ENCODE measurements around the gene POLE4. TPM values are rescaled to one million over a fixed set of nuclear protein-coding genes. Genes with fewer than 3 reads are reported as not detected.
A peak's percentile ranks its signal among the peaks of the same experiment; 100 is the strongest.

POLE4 gene
- polyA plus RNA-seq, 3 donors, result 35.0 to 345 (median 304) TPM

DNA sequence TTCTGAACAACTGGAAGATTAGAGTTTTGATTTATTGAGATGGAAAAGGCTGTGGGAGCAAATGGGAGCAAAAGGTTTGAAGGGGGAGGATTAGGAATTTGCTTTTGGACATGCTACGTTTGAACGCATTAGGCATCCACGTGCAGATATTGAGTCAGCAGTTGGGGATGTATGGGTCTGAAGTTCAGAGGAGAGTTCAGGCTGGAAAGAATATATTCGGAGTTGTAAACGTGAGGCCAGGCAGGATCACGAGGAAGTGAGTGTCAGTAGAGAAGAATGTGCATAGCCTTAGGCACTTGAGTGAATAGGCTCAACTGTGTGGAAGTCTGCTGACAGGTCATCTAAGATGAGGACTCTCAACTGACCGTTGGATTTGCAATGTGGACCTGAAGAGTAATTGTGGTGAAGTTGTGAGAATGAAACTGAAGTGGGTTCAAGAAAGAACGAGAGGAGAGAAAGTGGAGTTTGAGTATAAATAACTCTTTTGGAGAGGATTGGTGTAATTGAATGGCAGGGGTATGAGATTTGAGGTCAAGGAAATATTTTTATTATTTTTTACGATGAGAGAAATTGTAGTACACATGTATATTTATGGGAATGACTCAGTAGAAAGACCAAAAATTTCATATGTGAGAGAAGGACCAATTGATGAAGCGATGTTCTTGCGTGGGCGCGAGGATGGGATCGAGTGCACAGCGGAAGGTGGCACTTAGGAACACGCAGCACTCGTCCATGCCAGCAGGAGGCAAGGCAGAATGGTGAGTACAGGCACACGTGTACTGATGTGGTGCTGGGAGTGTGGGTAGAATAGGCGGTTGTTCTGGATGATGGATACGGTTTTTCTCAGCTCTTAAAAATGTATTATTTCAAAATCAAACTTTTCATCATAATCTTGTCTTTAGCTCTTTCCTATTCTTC lies 40.5 kb upstream of the POLE4 start:
- Histone ChIP-seq H4K20me1 (ENCODE audit: insufficient read depth, low read length) (no peaks in the 10 kb centered on the region), H3K27me3 (ENCODE audit: control insufficient read depth in 2 of 2, insufficient read depth in 2 of 2, low read length in 2 of 2) (no peaks in the 10 kb centered on the region), H3K9ac (ENCODE audit: insufficient read depth, low read length, poor library complexity, severe bottlenecking) (no peak overlapping the region), H3K4me1 (ENCODE audit: control insufficient read depth in 1 of 2, insufficient read depth in 2 of 2, low read length in 2 of 2) (peaks cover 22 to 28% of the 10 kb centered on the region in 2 donors), H3K4me3 (replicated peaks in 1 of 3; ENCODE audit: low read depth in 2 of 3, low read length in 3 of 3) (no peak overlapping the region), H3K9me3 (replicated peaks in 1 of 2; ENCODE audit: control insufficient read depth in 1 of 2, insufficient read depth in 1 of 2, low read length in 2 of 2) (peaks cover 0 to 5% of the 10 kb centered on the region in 2 donors), H3K36me3 (replicated peaks in 1 of 2; ENCODE audit: control insufficient read depth in 1 of 2, insufficient read depth in 2 of 2, low read length in 2 of 2) (no peaks in the 10 kb centered on the region), H3K27ac (ENCODE audit: low read depth in 1 of 2, low read length in 2 of 2) (no peak overlapping the region), H3K79me2 (ENCODE audit: insufficient read depth, low read length) (no peaks in the 10 kb centered on the region), H3K4me2 (replicated peaks; ENCODE audit: extremely low read depth, low read length, poor library complexity, severe bottlenecking) (no peak overlapping the region), H2AFZ (ENCODE audit: insufficient read depth, low read depth, low read length, poor library complexity, severe bottlenecking) (no peak overlapping the region)
- H3K36me3 Mint-ChIP-seq, result peaks cover 5 to 6% of the 10 kb centered on the region in 2 donors
- H3K9me3 Mint-ChIP-seq, result peaks cover 4 to 10% (median 6%) of the 10 kb centered on the region in 7 donors
- no peak overlapping the region for H3K27ac Mint-ChIP-seq
- peaks cover 3 to 25% (median 10%) of the 10 kb centered on the region in 3 donors for H3K27me3 Mint-ChIP-seq (ENCODE audit: low read depth in 3 of 3)
- intact Hi-C loops (cut with micrococcal nuclease), result loop anchor here (5.0 to 10.0 kb wide), 2 partner anchors 687 to 689 kb away; no protein-coding TSS in a partner anchor
- H3K4me3 Mint-ChIP-seq, result no peak overlapping the region
- 93% methylated on average over 14 of the region's 20 CpGs for WGBS (ENCODE audit: insufficient coverage)
- TF ChIP-seq, protein P1, sequence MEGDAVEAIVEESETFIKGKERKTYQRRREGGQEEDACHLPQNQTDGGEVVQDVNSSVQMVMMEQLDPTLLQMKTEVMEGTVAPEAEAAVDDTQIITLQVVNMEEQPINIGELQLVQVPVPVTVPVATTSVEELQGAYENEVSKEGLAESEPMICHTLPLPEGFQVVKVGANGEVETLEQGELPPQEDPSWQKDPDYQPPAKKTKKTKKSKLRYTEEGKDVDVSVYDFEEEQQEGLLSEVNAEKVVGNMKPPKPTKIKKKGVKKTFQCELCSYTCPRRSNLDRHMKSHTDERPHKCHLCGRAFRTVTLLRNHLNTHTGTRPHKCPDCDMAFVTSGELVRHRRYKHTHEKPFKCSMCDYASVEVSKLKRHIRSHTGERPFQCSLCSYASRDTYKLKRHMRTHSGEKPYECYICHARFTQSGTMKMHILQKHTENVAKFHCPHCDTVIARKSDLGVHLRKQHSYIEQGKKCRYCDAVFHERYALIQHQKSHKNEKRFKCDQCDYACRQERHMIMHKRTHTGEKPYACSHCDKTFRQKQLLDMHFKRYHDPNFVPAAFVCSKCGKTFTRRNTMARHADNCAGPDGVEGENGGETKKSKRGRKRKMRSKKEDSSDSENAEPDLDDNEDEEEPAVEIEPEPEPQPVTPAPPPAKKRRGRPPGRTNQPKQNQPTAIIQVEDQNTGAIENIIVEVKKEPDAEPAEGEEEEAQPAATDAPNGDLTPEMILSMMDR (IDR thresholded peaks at IDR 0.05), result no peak
- DNase-seq, result no peak
- peaks cover 44% of the 10 kb centered on the region for H3K4me1 Mint-ChIP-seq

GRCh38 chr2:74919827-74920226 lies 38.6 kb upstream of the POLE4 start:
- Mint-ChIP-seq H3K27ac (peak overlapping the region in 1 of 7 donors; percentile 12), H3K36me3 (peaks cover 5 to 6% of the 10 kb centered on the region in 2 donors), H3K9me3 (peaks cover 4 to 10% (median 7%) of the 10 kb centered on the region in 7 donors), H3K4me3 (peak overlapping the region; percentile 56 to 67), H3K27me3 (ENCODE audit: low read depth in 3 of 3) (peaks cover 2 to 22% (median 11%) of the 10 kb centered on the region in 3 donors), H3K4me1 (peaks cover 62% of the 10 kb centered on the region)
- peak; percentile 47 to 59 (median 49) for DNase-seq
- H3K36me3 ChIP-seq (replicated peaks in 1 of 2; ENCODE audit: control insufficient read depth in 1 of 2, insufficient read depth in 2 of 2, low read length in 2 of 2), result no peaks in the 10 kb centered on the region
- no peaks in the 10 kb centered on the region for H3K27me3 ChIP-seq (ENCODE audit: control insufficient read depth in 2 of 2, insufficient read depth in 2 of 2, low read length in 2 of 2)
- 7% methylated on average over 32 of the region's 34 CpGs for WGBS (ENCODE audit: insufficient coverage)
- intact Hi-C loops (cut with micrococcal nuclease), result loop anchor here (5.0 to 10.0 kb wide), 4 partner anchors 482 to 687 kb away; no protein-coding TSS in a partner anchor
- peaks cover 41 to 47% of the 10 kb centered on the region in 2 donors for H3K4me1 ChIP-seq (ENCODE audit: control insufficient read depth in 1 of 2, insufficient read depth in 2 of 2, low read length in 2 of 2)
- H4K20me1 ChIP-seq (ENCODE audit: insufficient read depth, low read length), result no peaks in the 10 kb centered on the region
- TF ChIP-seq, protein P1 (IDR thresholded peaks at IDR 0.05), result peak; percentile 93
- H2AFZ ChIP-seq (ENCODE audit: insufficient read depth, low read depth, low read length, poor library complexity, severe bottlenecking), result peak overlapping the region; percentile 73
- H3K27ac ChIP-seq (ENCODE audit: low read depth in 1 of 2, low read length in 2 of 2), result no peak overlapping the region
- H3K9me3 ChIP-seq (replicated peaks in 1 of 2; ENCODE audit: control insufficient read depth in 1 of 2, insufficient read depth in 1 of 2, low read length in 2 of 2), result peaks cover 0 to 5% of the 10 kb centered on the region in 2 donors
- peak overlapping the region; percentile 24 for H3K9ac ChIP-seq (ENCODE audit: insufficient read depth, low read length, poor library complexity, severe bottlenecking)
- H3K4me3 ChIP-seq (replicated peaks in 1 of 3; ENCODE audit: low read depth in 2 of 3, low read length in 3 of 3), result peak overlapping the region in 1 of 3 experiments; percentile 51
- H3K79me2 ChIP-seq (ENCODE audit: insufficient read depth, low read length), result no peaks in the 10 kb centered on the region
- peak overlapping the region; percentile 55 for H3K4me2 ChIP-seq (replicated peaks; ENCODE audit: extremely low read depth, low read length, poor library complexity, severe bottlenecking)
